NOMO-1 treated with dmso at 0.1 percent for 144 hours (cell line): ENCODE measurements around the gene TMEM267.
"Not testable (repeated sequence)": the region's sequence is repeated elsewhere in the genome, so short reads cannot be mapped to it uniquely, and the experiment has no call there.

ENCODE experiments used
- DNase-seq: peaks from one replicate; lab custom pipeline; 2025; ENCODE audit not compliant: unreplicated experiment; lab: John Stamatoyannopoulos, UW

TMEM267 gene

DNA sequence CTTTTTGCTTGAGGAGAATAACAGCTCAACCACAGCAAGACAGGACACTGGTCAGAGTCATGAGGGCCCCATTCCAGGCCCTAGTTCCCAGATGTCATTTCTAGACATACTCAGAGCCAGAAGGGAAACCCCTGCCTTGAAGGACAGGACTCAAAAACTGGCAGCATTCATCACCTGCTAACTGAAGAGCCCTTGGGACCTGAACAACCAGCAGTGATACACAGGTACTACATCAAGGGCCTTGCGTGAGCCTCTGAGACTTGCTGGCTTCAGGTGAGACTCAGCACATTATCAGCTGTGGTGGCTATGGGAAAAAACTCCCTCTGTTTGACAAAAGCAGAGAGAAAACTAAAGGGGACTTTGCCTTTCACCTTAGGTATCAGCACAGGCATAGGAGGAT is 22.6 kb downstream of the TMEM267 start:
- DNase-seq, result no peak

DNA sequence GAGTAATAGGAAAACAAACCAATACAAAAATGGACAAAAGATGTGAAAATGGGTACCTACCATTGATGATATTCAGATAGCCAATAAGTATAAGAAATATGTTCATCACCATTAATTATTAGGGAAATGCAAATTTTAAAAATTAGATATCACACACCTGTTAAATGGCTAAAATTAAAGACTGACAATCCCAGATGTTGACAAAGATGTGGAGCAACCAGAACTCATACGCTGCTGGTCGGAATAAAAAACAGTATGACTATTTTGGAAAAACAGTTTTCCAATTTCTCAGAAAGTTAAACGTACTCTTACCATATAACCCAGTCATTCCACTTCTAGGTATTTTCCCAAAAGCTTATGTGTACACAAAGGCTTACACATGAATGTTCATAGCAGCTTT is 27.1 kb downstream of the TMEM267 start:
- no peak for DNase-seq

DNA sequence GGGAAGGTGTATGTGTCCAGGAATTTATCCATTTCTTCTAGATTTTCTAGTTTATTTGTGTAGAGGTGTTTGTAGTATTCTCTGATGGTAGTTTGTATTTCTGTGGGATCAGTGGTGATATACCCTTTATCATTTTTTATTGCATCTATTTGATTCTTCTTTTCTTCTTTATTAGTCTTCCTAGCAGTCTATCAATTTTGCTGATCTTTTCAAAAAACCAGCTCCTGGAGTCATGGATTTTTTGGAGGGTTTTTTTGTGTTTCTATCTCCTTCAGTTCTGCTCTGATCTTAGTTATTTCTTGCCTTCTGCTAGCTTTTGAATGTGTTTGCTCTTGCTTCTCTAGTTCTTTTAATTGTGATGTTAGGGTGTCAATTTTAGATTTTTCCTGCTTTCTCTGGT is 42.1 kb downstream of the TMEM267 start:
- DNase-seq, result not testable (repeated sequence)

DNA sequence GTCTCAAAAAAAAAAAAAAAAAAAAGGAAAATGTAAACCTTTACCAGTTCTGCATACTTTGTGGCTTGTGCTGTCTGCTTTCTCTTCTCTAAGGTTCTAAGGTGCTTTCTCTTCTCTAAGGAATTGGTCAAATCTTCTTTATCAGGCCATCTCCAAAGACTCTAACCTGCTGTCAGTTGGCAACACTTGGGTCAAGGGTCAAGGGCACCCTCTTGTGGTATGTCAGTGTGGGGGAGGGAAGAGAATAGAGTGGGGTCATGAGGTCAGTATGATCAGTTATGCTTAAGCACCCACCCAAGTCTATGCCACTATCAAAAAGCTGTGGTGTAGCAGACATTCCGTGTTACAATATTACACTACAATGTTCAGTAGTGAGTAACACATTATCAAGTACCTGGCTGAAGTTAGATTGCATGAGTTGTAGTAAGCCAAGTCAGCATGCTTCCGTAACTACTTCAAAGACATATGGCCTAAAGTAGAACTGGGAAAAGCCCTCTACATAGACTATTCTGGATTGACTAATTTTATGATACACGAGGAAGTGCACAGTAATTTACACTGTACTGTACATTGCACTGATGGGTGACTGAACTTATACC is 46.5 kb downstream of the TMEM267 start:
- DNase-seq, result no peak

DNA sequence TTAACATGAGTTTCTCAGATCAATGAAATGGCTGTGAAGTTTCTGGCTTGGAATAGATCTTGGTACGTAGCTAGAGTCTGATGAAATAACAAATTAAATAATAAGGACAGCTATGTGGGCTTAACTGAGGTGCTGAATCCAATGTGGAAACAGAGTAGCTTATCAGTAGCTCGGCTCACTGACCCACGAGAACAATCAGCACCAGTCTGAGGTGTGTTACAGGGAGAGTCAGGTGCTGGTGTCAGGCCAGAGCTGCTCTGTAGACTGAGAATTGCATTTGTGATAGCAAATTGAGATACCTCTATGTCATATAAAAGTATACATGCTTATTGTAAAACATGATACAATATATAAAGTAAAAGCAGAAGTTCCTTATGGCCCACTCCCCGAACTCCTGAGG is 50.3 kb downstream of the TMEM267 start:
- no peak for DNase-seq

DNA sequence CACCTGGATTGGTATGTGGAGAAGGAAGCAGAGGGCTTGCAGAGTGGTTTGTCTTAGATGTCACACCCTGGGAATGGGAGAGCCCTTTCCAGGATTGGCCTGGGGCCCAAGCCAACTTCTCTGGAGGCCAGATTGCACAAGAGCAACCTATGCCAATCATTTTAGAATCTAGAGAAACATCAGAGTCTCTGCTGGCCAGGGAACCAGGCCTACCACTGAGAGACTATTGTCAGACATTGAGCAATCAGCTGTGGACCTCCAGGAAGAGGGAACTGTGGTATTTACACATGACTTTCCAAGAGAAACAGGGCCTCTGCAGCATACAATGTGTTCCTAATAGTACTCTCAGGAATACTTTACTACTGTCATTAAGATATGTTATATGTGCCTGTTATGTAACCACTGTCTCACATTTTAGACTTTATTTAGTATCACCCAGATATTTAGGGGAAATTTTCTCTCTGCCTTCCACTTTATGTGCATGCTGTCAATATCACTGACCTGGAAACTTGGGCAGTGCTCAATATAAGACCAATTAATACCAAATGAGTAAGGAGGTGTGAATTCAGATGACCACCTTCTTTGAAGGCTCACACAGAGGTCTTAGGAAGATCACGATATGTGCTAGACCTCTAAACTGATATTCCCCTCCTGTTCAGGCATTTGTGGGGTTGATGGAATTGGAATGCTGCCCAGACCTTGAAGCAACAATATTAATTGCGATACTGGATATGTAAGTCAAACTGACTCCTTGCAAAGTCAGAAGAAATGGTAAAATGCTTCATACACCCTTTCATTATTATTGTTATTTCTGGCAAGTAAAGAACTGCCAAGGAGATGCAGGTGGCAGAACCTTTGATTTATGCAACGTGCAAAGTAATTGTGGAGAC is 50.9 kb downstream of the TMEM267 start:
- peak; percentile 19 for DNase-seq

DNA sequence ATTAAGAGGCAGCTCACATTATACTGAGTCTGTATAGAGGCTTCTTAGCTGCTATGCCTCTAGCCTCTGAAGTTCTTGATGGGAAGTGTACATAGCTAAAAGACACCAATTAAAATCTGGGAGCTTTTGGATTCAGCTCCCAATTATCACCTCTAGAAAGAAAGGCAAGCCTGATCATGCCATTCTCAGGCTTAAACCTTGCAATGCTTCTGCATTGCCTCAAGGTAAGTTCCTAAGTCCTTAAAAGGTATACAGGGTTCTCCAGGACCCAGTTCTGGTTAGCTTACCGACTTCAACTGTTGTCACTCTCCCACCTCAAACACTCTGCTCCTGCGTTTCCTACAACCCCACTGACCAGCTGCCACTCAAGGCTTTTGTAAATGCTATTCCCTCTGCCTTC is 54.0 kb downstream of the TMEM267 start:
- DNase-seq, result no peak

DNA sequence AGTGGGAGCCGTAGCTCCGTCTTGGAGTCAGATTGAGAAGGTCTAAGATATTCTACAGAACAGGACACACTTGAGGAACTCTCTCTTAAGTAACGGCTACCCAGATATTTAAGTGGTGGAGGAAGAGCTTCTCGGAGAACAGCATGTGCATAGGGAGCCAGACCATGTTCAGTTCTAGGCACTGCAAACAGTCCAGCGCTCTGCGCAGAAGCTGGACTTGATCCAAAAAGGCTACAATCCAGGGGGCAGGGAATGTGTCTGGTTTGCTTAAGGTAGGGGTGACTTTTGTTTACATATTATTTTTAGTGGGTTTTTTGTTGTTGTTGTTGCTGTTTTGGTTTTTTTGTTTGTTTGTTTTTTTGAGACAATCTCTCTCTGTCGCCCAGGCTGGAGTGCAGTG is 54.6 kb downstream of the TMEM267 start:
- DNase-seq, result no peak

DNA sequence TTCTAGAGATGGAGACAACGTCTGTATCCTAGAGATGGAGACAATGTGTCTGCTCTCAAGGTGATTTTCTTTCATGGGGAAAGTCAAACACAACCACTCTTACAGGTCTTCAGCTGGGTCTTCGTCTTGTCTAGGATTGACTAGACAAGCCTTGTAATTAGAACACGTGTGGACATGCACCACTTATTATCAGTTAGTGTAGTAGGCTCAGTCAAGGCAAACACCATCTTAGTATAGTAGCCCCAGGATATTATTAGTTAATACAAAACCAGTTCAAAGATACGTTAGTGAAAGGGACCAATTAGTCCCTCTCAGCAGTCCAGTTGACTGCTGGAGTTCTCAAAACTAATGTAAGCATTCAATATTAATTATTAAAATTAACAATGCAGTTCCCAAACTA is 56.4 kb downstream of the TMEM267 start:
- no peak for DNase-seq

DNA sequence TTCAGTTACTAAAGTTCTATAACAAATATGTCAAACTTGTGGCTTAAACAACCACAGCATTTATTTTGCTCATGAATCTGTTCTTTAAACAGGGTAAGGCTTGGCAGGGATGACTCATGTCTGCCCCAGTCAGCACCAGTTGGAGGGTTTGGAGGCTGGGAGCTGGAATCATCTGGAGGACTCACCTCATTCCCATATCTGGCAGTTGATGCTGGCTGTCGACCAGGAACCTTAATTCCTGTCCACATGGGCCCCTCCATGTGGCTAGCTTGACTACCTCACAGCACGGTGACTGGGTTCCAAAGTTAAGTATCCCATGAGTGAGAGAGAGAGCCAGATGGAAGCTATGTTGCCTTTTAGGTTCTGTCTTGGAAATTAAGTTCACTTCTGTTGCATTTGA is 57.7 kb downstream of the TMEM267 start:
- DNase-seq, result no peak

DNA sequence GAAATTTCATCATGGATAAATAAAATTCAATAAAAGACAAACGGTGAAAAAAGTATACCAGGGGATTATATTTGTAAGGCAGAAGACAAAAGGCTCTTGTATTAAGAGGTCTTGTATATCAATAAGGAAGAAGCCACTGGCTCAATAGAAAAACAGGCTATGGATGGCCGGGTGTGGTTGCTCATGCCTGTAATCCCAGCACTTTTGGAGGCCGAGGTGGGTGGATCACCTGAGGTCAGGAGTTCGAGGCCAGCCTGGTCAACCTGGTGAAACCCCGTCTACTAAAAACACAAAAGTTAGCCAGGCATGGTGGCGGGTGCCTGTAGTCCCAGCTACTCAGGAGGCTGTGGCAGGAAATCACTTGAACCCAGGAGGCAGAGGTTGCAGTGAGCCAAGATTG is 60.6 kb downstream of the TMEM267 start:
- DNase-seq, result not testable (repeated sequence)

DNA sequence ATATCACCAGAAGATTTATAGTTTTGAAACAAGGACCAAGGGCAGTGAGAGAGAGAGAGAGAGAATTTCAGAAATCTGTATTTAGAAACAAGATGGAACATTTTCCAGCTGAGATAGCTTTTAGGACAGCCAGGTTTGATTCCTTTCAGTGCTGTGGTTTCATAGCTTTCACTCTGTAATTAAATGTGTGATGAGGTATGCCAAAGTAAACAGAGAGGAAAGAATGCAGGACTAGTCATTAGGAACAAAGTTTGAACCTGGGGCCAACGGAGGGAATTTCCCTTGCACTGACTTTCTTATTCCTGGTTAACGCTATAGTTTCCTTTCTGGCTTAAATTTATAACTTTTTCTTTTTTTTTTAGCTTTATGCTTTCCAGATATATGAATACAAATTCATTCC is 61.5 kb downstream of the TMEM267 start:
- DNase-seq, result no peak

DNA sequence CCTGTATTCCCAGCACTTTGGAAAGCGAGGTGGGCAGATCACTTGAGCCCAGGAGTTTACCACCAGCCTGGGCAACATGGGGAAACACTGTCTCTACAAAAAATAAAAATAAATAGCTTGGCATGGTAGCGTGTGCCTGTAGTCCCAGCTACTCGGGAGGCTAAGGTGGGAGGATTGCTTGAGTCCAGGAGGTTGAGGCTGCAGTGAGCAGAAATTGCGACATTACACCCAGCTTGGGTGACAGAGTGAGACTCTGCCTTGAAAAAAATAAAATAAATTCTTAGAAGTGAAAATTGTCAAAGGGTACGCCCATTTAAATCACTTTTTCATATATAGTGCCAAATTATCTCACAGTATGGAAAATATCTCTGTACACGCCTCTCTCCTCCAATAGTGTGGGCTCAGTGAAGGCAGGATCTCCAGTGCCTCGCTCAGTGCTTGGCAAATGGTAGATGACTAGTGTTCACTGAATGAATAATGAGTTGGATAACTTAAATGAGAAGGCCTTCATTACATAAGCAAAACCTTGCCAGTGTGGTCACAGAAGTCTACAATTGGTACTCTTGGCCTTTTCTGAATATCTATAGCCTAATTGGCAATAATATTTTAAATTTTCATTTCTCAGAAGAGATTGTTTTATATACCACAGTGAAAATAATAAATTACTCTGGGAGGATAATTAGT is 62.1 kb downstream of the TMEM267 start:
- DNase-seq, result no peak

DNA sequence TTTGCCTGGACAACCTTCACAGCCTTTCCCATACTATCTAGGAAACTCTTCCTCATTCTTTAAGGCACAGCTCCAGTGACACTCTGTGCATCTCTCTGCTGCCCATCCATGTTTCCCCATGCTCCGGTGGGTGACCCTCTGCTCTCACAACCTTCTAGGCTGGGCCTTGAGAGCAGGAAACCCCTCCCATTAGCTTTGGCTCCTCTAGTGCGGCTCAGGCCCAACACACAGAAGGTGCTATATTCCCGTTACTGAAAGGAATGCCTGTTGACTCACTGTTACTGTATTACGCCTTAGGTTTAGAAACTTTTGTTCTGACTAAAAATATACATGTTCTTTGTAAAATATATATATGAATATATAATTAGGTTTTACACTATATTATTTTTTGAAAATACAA is 63.4 kb downstream of the TMEM267 start:
- no peak for DNase-seq

DNA sequence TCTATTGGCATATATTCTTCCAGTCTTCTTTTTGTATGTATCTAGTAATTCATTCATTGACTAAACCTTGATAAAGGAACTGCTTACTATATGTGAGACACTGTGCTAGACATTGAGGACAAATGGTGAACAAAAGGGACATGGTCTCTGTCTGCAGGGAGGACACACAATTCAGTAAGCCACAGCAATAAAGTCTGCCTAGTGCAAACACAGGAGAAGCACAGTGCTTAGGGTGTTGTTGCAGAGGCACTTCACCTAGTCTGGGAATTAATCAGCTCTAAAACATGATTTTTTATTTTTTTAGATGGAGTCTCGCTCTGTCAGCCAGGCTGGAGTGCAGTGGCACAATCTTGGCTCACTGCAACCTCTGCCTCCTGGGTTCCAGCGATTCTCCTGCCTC is 65.1 kb downstream of the TMEM267 start:
- no peak for DNase-seq

DNA sequence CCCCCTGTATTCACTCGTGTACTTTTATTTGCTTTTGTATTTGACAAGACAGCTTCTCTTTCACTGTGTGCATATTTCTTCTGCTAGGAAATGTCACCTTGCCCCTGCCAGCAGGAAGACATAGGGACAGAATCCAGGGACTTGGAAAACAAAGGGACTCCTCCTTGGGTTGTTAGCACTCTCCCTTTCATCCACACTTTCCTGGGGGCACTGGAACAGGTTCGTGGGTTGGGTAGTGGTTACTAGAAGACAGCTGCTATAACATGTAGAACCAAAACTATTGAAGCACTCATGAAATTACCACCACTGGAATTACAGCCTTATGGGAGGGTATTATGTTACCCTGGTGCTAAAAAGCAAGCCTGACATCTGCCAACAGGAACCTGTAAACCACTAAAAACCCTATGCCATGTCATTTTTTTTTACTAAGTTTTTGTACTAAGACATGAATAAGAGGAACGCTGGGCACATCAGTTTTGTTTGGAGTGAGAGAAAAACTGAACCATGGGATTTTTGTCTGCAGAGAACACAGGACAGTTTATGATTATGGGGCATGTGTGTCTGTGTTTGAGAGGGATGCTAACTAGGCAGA is 66.8 kb downstream of the TMEM267 start:
- DNase-seq, result no peak

DNA sequence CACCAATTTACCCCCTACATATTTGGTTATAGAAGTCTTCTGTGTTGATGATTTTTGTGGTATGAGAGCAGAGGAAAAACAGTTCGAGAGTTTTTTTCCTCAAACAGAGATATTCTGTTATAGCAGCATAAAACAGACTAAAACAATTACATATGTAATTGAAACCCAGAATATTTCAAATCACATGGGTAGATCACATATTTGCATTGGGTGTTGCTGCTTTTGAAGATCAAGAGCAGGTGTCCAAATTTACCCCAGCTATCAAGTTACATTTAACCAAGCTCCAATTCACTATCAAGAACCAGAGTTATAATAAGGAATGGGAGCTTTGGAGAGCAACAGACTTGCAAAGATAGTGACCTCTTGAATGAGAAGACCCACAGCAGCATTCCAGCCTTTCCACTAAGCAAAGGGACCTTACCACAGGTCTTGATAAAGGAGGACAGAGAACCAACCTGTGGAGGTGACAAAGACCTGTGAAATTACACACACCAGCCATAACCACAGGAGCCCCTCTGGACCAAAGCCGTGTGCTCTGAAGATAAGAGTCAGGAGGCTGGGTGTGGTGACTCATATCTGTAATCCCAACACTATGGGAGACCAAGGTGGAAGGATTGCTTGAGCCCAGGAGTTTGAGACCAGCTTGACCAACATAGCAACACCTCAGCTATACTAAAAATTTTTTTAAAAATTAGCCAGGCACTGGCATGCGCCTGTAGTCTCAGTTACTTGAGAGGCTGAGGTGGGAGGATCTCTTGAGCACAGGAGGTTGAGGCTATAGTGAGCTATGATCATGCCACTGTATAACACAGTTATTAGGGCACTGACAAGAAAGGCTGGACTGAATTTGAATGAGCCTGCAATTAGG is 67.5 kb downstream of the TMEM267 start:
- DNase-seq, result no peak

DNA sequence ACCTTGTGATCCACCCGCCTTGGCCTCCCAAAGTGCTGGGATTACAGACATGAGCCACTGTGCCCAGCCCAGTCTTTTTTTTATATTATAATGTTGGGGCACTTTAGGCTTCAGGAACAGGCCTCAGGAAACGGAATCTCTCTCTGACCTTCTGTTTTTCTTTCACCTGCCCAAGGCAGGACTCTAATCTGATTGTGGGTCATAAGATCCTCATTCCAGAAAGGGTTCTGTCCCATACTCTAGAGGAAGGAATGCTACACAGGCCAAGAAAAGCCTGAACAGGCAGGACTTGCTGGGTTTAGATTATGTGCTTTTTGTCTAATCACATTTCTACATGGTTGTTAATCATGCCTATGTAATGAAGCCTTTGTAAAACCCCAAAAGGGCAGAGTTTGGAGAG is 69.7 kb downstream of the TMEM267 start:
- no peak for DNase-seq

DNA sequence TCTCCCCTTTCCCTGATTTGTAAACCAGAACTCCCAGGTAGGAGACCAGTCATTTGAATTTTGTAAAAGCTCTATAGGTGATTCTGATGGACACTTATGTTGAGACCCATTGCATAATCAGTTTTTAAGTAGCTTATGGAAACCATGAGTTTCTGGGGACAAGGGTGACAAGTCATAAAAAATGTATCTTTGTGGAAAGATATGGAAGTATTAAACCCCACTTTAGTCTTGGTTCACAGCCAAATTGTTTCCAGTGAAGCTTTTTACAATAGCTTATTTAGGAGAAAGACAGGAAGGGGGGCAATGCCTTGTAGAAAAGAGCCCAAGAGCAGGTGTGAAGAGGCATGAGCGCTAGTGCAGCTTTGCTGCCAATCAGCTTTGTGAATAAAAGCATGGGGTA is 71.0 kb downstream of the TMEM267 start:
- no peak for DNase-seq

DNA sequence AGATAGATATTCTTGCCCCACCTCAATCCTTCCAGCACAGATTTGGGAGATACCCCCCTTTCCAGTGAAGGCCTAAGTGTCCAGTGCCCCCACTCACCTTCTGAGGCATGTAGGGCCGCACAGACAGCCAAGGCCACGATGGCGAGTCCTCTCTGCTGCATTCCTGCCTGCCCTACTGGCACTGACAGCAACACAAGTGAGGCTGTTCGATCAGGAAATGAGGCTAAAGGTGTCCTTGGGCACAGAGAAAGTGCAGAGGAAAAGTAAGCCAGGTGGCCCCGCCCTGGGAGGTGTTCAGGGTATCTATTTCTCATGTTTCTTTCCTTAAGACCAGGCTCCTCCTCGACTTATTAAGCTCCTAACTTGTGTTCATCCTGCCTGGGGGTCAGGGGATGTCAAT is 71.5 kb downstream of the TMEM267 start, which contains the start of gene CCL28:
CCL28 (minus strand) TSS at position 236 of the 400 bp plus-strand sequence; CDS start at position 161, 75 bp downstream.
- no peak for DNase-seq

DNA sequence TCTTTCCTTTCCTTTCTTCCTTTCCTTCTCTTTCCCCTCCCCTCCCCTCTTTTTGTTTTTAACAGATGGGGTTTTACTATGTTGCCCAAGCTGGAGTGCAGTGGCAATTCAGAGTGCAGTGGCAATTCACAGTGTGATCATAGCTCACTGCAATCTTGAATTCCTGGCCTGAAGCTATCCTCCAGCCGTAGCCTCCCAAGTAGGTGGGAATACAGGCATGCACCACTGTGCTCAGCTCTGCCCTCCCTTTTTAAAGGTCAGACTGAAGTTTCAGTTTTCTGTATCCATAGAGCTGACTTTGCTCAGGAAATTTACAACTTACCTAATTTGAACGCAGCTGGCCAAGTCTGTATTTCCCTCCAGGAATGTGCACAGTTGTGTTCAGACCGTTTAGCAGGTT is 72.2 kb downstream of the TMEM267 start:
- DNase-seq, result no peak
